Thyroid gland (tissue), 4 donors: ENCODE measurements around the gene TMEM120B.

Source experiments
- CTCF ChIP-seq, 6 experiments: fragments of 200-600 bp in 3 of 6; fragments of 450-650 bp in 3 of 6; sonication (generic) in 3 of 6; IDR thresholded peaks; one replicate each; pipeline ENCODE4 v1.5.1; 2016 to 2019; ENCODE audit warnings: antibody characterized with exemption in 6 of 6, mild to moderate bottlenecking in 2 of 6, inconsistent platforms in 1 of 6, moderate library complexity in 1 of 6
- POLR2A ChIP-seq, 2 donors: fragments of 450-650 bp; IDR thresholded peaks; one replicate each; pipeline ENCODE4 v1.6.1; 2017; ENCODE audit warnings: antibody characterized with exemption in 2 of 2, mild to moderate bottlenecking in 2 of 2, moderate library complexity in 1 of 2

- TF ChIP-seq CTCF (IDR thresholded peaks at IDR 0.05) (no peak), POLR2A (IDR thresholded peaks at IDR 0.05) (no peak)
These were observed 56.8 kb downstream of the TMEM120B start for GRCh38 chr12:121769297-121769830.
